ENCODE results near the gene HIBADH. TPM values are rescaled to one million over a fixed set of nuclear protein-coding genes. Genes with fewer than 3 reads are reported as not detected.

The HIBADH gene
- total and polyA plus RNA-seq, 9 of the 15 experiments (the other 6 are each of a cell fraction or from before 2014, with no cell fraction given): 10.7 to 67.8 (median 36.9) TPM

DNA sequence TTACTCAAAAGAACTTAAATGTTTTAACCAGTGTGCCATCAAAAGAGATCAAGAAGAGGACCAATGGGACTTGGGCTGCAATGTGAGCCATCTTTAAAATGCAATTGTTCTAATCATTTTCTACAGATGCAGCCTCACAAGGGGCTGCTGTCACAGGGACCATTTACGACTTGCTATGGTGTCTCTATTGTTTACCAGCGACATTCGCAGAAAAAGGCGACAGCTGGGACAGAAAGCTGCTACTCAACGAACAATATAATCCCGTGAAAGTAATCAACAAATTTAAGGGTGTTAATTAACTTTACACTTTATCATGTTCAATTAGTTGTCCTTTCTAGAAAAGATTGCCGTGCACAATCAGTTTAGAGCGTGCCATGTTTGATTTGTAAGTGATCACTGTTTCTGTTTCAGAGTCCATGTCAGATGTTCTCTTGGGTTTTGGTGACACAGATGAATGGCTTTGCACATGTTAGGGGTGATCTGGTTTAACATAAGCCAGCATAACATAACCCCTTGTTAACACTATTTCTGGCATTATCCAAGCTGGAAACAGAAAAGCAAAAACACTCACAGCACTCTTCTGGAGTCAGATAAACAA, 110.8 kb downstream of the HIBADH start:
- Histone ChIP-seq H3K36me3 (ENCODE audit: control insufficient read depth, insufficient read depth, low read length) (no peaks in the 10 kb centered on the region), H3K4me1 (replicated peaks in 1 of 2; ENCODE audit: control insufficient read depth in 2 of 2, insufficient read depth in 2 of 2, low read length in 2 of 2) (no peaks in the 10 kb centered on the region), H3K27ac (ENCODE audit: extremely low read depth, low read depth, low read length) (no peak overlapping the region), H3K9me3 (replicated peaks; ENCODE audit: control insufficient read depth, insufficient read depth, low read depth, low read length) (no peaks in the 10 kb centered on the region), H3K9me1 (ENCODE audit: control insufficient read depth, insufficient read depth, low read length) (no peaks in the 10 kb centered on the region), H3K79me2 (ENCODE audit: control insufficient read depth, insufficient read depth, low read length) (no peaks in the 10 kb centered on the region), H3K4me2 (ENCODE audit: insufficient read depth, low read length) (no peak overlapping the region), H4K20me1 (replicated peaks; ENCODE audit: control insufficient read depth, insufficient read depth, low read length) (no peaks in the 10 kb centered on the region), H3K4me3 (no peak overlapping the region), H2AFZ (ENCODE audit: low read depth, low read length) (no peak overlapping the region), H3K27me3 (ENCODE audit: control insufficient read depth in 2 of 2, insufficient read depth in 2 of 2, low read length in 2 of 2) (no peaks in the 10 kb centered on the region), H3K9ac (ENCODE audit: insufficient read depth in 1 of 2, low read depth in 2 of 2, low read length in 2 of 2) (no peak overlapping the region)
- ATAC-seq: no peak
- TF ChIP-seq ZNF431 (CRISPR knock-in tag; IDR thresholded peaks at IDR 0.05) (no peak), NR1H2 (CRISPR knock-in tag; IDR thresholded peaks at IDR 0.05) (no peak), EHMT2 (IDR thresholded peaks at IDR 0.05) (no peak), ZNF274 (IDR thresholded peaks at IDR 0.05; ENCODE audit: borderline replicate concordance, low read depth, low read length) (no peak), DPF2 (IDR thresholded peaks at IDR 0.05) (no peak), MED1 (CRISPR knock-in tag; IDR thresholded peaks at IDR 0.05; ENCODE audit: borderline replicate concordance) (no peak), ZNF232 (CRISPR knock-in tag; IDR thresholded peaks at IDR 0.05) (no peak), HOXB6 (CRISPR knock-in tag; IDR thresholded peaks at IDR 0.05; ENCODE audit: borderline replicate concordance) (no peak), ZNF830 (CRISPR knock-in tag; IDR thresholded peaks at IDR 0.05) (no peak), ZFP36 (IDR thresholded peaks at IDR 0.05; ENCODE audit: low read depth, low read length, partially characterized antibody) (no peak)
- TF ChIP-seq, protein P1, sequence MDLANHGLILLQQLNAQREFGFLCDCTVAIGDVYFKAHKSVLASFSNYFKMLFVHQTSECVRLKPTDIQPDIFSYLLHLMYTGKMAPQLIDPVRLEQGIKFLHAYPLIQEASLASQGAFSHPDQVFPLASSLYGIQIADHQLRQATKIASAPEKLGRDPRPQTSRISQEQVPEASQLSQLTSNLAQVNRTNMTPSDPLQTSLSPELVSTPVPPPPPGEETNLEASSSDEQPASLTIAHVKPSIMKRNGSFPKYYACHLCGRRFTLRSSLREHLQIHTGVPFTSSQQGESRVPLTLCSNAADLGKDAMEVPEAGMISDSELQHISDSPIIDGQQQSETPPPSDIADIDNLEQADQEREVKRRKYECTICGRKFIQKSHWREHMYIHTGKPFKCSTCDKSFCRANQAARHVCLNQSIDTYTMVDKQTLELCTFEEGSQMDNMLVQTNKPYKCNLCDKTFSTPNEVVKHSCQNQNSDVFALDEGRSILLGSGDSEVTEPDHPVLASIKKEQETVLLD (IDR thresholded peaks at IDR 0.05): no peak
- TF ChIP-seq, protein P2, sequence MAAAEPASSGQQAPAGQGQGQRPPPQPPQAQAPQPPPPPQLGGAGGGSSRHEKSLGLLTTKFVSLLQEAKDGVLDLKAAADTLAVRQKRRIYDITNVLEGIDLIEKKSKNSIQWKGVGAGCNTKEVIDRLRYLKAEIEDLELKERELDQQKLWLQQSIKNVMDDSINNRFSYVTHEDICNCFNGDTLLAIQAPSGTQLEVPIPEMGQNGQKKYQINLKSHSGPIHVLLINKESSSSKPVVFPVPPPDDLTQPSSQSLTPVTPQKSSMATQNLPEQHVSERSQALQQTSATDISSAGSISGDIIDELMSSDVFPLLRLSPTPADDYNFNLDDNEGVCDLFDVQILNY (CRISPR knock-in tag; IDR thresholded peaks at IDR 0.05): no peak
- TF ChIP-seq, protein P3, sequence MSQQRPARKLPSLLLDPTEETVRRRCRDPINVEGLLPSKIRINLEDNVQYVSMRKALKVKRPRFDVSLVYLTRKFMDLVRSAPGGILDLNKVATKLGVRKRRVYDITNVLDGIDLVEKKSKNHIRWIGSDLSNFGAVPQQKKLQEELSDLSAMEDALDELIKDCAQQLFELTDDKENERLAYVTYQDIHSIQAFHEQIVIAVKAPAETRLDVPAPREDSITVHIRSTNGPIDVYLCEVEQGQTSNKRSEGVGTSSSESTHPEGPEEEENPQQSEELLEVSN (IDR thresholded peaks at IDR 0.05; ENCODE audit: borderline replicate concordance in 1 of 2, extremely low read depth in 1 of 2, insufficient read depth in 1 of 2, insufficient read length in 1 of 2, low read depth in 1 of 2, low read length in 1 of 2, poor library complexity in 1 of 2, severe bottlenecking in 1 of 2): no peak
- ChIA-PET CTCF (ENCODE audit: low intra/inter-chr PET ratio) (no interaction called here), POLR2A (interaction anchor here (0.5 to 0.6 kb wide), 2 partner anchors 12 to 14 kb away, joined by 3 read pairs; no protein-coding TSS in a partner anchor)
- BruUV-seq (replicated peaks): no TSS peak
- intact Hi-C loops (cut with micrococcal nuclease): no loop called here
- no peak for FAIRE-seq
- WGBS (ENCODE audit: insufficient coverage, low coverage, missing lambda C conversion rate): 88% methylated on average over 8 of the region's 8 CpGs
- DNase-seq (ENCODE audit: extremely low read depth in 1 of 4, low spot score in 3 of 4): no peak
- in situ Hi-C loops (cut with MboI): no loop called here
